NT2/D1 (cell line): ENCODE measurements around the gene DOK5.

Source experiments
- SUZ12 ChIP-seq: IDR thresholded peaks from 2 replicates; pipeline ENCODE4 v1.6.1; 2011; ENCODE audit not compliant: insufficient read length, insufficient read depth; ENCODE audit errors: extremely low read depth
- YY1 ChIP-seq: IDR thresholded peaks from 2 replicates; pipeline ENCODE4 v1.6.1; 2011; ENCODE audit not compliant: insufficient read length, insufficient read depth
- ZNF274 ChIP-seq: IDR thresholded peaks from 2 replicates; pipeline ENCODE4 v1.6.1; 2011; ENCODE audit warnings: mild to moderate bottlenecking, low read depth, low read length

- no peak for TF ChIP-seq SUZ12
- no peak for TF ChIP-seq YY1
- no peak for TF ChIP-seq ZNF274
Measured at GRCh38 chr20:54629632-54630031, 154.2 kb downstream of the DOK5 start.
